ENCODE results near the gene GMPR. TPM values are rescaled to one million over a fixed set of nuclear protein-coding genes. Genes with fewer than 3 reads are reported as not detected.
"Not testable (repeated sequence)": the region's sequence is repeated elsewhere in the genome, so short reads cannot be mapped to it uniquely, and the experiment has no call there.

Gene GMPR
- total RNA-seq, 6 experiments from 2014 or later: 4.7 to 9.1 (median 5.4) TPM

DNA sequence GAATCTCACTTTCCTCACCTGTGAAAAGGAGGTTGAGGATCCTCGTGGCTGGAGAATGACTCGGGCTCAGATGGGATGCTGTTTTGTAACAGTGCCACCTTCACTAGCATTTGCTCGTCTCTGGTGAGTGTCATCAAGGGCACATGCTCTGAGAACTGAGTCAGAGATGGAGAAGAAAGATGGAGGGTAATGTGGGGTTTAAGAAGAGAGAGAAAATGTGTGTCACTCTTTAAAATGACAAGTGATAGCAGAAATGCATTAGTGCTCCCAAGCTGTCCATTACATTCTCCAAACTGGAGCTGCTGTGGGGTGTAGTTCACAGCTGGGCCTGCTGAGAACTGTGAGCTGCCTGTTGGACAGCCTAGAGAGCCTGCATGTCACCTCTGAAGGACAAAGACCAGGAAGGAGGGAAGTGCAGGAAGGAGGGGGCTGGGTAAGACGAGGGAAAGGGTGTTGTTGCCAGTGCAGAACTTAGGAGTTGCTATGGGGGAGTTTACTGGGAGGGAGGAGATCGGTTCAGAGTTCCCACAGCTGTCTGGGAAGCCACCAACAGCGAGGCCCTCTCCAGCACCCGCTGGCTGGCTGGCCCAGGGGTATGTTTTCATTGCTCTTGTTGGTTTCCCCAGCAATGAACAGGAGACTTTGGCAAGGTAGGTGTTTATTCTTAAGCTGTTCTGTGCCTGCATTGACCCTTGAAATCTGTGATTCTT is 19.8 kb downstream of the GMPR start:
- Mint-ChIP-seq H3K27me3 (ENCODE audit: insufficient read depth) (peaks cover 4% of the 10 kb centered on the region; the same call in 1 of the 2 replicates), H3K4me3 (no peak overlapping the region), H3K27ac (no peak overlapping the region), H3K4me1 (ENCODE audit: low read depth) (peaks cover 10% of the 10 kb centered on the region), H3K9me3 (peaks cover 6% of the 10 kb centered on the region; the same call in 1 of the 2 replicates), H3K36me3 (ENCODE audit: low read depth) (peaks cover 10% of the 10 kb centered on the region)
- TF ChIP-seq, protein P1, sequence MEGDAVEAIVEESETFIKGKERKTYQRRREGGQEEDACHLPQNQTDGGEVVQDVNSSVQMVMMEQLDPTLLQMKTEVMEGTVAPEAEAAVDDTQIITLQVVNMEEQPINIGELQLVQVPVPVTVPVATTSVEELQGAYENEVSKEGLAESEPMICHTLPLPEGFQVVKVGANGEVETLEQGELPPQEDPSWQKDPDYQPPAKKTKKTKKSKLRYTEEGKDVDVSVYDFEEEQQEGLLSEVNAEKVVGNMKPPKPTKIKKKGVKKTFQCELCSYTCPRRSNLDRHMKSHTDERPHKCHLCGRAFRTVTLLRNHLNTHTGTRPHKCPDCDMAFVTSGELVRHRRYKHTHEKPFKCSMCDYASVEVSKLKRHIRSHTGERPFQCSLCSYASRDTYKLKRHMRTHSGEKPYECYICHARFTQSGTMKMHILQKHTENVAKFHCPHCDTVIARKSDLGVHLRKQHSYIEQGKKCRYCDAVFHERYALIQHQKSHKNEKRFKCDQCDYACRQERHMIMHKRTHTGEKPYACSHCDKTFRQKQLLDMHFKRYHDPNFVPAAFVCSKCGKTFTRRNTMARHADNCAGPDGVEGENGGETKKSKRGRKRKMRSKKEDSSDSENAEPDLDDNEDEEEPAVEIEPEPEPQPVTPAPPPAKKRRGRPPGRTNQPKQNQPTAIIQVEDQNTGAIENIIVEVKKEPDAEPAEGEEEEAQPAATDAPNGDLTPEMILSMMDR (IDR thresholded peaks at IDR 0.05): no peak
- DNase-seq: peak; percentile 8

DNA sequence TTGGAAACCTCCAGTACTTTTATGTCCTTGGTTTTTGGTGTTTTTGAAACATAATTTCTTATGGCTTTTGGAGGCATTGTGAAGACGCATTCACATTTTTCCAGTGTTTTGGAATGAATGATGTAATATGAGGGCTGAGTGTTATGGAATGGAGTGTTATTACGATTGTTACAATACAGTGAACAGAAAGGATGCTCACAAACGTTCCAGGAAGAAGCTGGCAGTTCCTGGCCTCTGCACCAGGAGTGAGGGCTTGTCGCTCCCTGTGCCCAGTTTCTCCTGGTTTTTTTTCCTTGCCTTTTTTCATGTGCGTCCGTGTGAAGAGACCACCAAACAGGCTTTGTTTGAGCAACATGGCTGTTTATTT is 20.3 kb downstream of the GMPR start:
- H3K27me3 Mint-ChIP-seq (ENCODE audit: insufficient read depth): peaks cover 6% of the 10 kb centered on the region
- H3K27ac Mint-ChIP-seq: no peak overlapping the region
- H3K36me3 Mint-ChIP-seq (ENCODE audit: low read depth): peaks cover 10% of the 10 kb centered on the region
- TF ChIP-seq, protein P1 (IDR thresholded peaks at IDR 0.05): no peak
- H3K9me3 Mint-ChIP-seq: peaks cover 6% of the 10 kb centered on the region; the same call in 1 of the 2 replicates
- H3K4me1 Mint-ChIP-seq (ENCODE audit: low read depth): peaks cover 10% of the 10 kb centered on the region
- no peak for DNase-seq
- no peak overlapping the region for H3K4me3 Mint-ChIP-seq

DNA sequence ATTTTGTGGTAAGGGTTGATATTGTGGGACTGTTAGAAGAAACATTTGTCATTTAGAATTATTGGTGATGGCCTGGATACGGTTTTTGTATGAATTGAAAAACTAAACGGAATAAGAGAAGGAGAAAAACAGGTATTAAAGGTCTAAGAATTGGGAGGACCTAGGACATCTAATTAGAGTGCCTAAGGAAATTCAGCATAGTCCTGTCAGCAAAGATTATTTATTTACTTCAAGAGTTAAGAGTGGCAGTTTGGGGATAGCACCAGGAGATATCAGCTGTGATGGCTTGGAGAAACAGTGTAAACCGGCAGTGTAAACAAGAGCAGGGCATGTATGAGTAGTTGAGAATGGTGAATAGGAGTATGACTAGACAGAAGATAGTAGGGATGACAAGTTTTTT is 21.2 kb downstream of the GMPR start:
- DNase-seq; H3K27ac Mint-ChIP-seq; H3K9me3 Mint-ChIP-seq; H3K4me3 Mint-ChIP-seq; H3K36me3 Mint-ChIP-seq (ENCODE audit: low read depth): not testable (repeated sequence)
- H3K27me3 Mint-ChIP-seq (ENCODE audit: insufficient read depth): peaks cover 14% of the 10 kb centered on the region
- peaks cover 10% of the 10 kb centered on the region for H3K4me1 Mint-ChIP-seq (ENCODE audit: low read depth)

DNA sequence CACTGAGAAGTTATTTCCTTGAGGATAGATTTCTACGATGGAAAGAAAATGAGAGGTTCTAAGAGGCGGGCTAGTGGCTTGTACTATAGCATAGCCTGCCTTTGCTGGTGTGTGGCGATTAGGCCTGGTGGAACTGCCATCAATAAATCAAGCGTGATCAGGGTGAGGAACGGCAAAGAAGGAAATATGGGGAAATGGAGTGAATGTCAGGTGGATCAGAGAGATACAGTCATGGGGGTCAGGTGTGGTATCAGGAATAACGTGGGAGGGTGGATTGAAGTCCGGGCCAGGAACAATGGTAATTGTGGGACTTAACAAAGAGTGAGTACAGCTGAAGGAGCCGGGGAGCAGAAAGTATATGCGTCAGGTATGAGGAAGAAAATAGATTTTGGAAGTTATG is 22.2 kb downstream of the GMPR start:
- H3K9me3 Mint-ChIP-seq; H3K4me3 Mint-ChIP-seq; DNase-seq; H3K36me3 Mint-ChIP-seq (ENCODE audit: low read depth); H3K27ac Mint-ChIP-seq: not testable (repeated sequence)
- Mint-ChIP-seq H3K4me1 (ENCODE audit: low read depth) (peaks cover 10% of the 10 kb centered on the region), H3K27me3 (ENCODE audit: insufficient read depth) (peaks cover 14% of the 10 kb centered on the region)

DNA sequence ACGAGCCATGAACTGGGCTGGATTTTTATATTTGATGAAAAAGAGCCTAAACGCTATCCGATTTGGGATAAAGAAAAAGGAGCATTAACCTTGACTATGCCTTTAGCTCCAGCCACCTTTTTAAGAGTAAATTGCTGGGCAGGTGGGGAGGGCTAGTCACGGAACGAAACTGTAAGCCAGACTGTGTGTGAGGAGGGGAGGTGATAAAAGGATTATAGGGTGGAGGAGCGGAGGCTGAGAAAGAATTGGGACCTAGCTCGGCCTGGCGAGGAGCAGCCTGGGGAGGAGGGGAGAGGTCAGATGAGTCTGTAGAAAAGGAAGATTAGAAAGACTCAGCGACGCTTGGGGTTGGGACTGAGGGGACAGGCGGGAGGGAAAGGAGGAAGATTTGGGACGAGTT is 24.4 kb downstream of the GMPR start:
- not testable (repeated sequence) for H3K27ac Mint-ChIP-seq; H3K36me3 Mint-ChIP-seq (ENCODE audit: low read depth); H3K4me1 Mint-ChIP-seq (ENCODE audit: low read depth); DNase-seq; H3K4me3 Mint-ChIP-seq; H3K9me3 Mint-ChIP-seq
- H3K27me3 Mint-ChIP-seq (ENCODE audit: insufficient read depth): peaks cover 12% of the 10 kb centered on the region

DNA sequence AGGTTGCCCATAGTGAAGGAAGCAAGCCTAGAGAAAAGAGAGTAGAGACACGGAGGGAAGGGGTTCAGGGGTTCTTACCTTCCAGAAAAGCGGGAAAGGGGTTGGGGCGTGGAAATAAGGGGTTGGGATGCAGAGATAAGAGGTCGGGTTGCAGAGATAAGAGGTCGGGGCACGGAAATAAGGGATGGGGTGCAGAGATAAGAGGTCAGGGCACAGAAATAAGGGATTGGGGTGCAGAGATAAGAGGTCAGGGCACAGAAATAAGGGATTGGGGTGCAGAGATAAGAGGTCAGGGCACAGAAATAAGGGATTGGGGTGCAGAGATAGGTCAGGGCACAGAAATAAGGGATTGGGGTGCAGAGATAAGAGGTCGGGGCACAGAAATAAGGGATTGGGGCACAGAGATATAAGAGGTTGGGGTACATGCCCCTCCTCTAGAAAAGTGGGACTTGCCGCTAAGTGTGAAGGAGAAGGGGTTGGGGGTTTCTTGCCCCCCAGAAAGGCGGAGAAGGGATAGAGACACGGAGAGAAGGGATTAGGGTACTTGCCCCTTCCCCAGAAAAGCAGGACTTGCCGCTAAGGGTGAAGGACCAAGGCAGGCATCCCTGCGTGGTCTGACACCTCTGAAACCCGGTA is 25.2 kb downstream of the GMPR start:
- H3K27me3 Mint-ChIP-seq (ENCODE audit: insufficient read depth): peaks cover 10% of the 10 kb centered on the region
- not testable (repeated sequence) for H3K4me3 Mint-ChIP-seq; H3K9me3 Mint-ChIP-seq; H3K4me1 Mint-ChIP-seq (ENCODE audit: low read depth); H3K27ac Mint-ChIP-seq; H3K36me3 Mint-ChIP-seq (ENCODE audit: low read depth); DNase-seq

DNA sequence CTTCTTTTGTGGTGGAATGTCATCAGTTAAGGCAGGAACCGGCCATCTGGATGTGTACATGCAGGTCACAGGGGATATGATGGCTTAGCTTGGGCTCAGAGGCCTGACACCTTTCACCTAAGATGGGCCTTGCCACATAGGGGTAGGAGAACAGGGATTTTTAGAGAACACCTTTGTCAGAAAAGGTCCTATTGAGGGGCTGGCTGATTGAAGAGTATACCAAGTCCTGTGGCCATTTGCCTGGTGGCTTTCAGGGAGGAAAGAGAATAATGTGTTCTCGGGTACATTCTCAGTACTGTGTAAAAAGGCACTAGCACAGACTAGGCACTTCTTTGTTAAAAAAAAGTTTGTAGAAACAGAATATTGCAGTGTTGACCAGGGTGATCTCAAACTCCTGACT is 26.4 kb downstream of the GMPR start:
- Mint-ChIP-seq H3K27me3 (ENCODE audit: insufficient read depth) (peaks cover 10% of the 10 kb centered on the region), H3K36me3 (ENCODE audit: low read depth) (no peaks in the 10 kb centered on the region), H3K4me1 (ENCODE audit: low read depth) (no peaks in the 10 kb centered on the region), H3K27ac (no peak overlapping the region), H3K4me3 (no peak overlapping the region), H3K9me3 (no peaks in the 10 kb centered on the region)
- TF ChIP-seq, protein P1 (IDR thresholded peaks at IDR 0.05): no peak
- no peak for DNase-seq
